GM12872 (cell line): ENCODE measurements around the gene CX3CL1.

Source experiments
- CTCF ChIP-seq: IDR thresholded peaks from 3 replicates; pipeline ENCODE4 v1.5.1; 2011; ENCODE audit warnings: low read depth, mild to moderate bottlenecking, low read length, moderate library complexity; ENCODE audit not compliant: insufficient read depth

The CX3CL1 gene

GRCh38 chr16:57407521-57408353, 35.4 kb downstream of the CX3CL1 start:
- no peak for TF ChIP-seq CTCF

GRCh38 chr16:57409065-57409464, 36.8 kb downstream of the CX3CL1 start:
- no peak for TF ChIP-seq CTCF

- TF ChIP-seq CTCF: no peak
These were observed 37.7 kb downstream of the CX3CL1 start for GRCh38 chr16:57409870-57410587.

- TF ChIP-seq CTCF: no peak
These were observed 39.2 kb downstream of the CX3CL1 start for GRCh38 chr16:57411362-57411976.

GRCh38 chr16:57412584-57412983, 40.3 kb downstream of the CX3CL1 start:
- no peak for TF ChIP-seq CTCF

- TF ChIP-seq CTCF: no peak
These were observed 41.0 kb downstream of the CX3CL1 start for GRCh38 chr16:57413301-57413730.

- no peak for TF ChIP-seq CTCF
These were observed 41.4 kb downstream of the CX3CL1 start for GRCh38 chr16:57413733-57414132.
